Panc1 (cell line): ENCODE results near the gene POLE4.

Experiments
- POLR2AphosphoS5 ChIP-seq: IDR thresholded peaks from 2 replicates; pipeline ENCODE4 v1.6.1; 2012; ENCODE audit warnings: mild to moderate bottlenecking, low read depth, low read length, moderate library complexity
- TF ChIP-seq, protein P1 (sequence below): fragments of 450-650 bp; IDR thresholded peaks from 2 replicates; pipeline ENCODE4 v1.5.1; 2017; ENCODE audit warnings: mild to moderate bottlenecking

DNA sequence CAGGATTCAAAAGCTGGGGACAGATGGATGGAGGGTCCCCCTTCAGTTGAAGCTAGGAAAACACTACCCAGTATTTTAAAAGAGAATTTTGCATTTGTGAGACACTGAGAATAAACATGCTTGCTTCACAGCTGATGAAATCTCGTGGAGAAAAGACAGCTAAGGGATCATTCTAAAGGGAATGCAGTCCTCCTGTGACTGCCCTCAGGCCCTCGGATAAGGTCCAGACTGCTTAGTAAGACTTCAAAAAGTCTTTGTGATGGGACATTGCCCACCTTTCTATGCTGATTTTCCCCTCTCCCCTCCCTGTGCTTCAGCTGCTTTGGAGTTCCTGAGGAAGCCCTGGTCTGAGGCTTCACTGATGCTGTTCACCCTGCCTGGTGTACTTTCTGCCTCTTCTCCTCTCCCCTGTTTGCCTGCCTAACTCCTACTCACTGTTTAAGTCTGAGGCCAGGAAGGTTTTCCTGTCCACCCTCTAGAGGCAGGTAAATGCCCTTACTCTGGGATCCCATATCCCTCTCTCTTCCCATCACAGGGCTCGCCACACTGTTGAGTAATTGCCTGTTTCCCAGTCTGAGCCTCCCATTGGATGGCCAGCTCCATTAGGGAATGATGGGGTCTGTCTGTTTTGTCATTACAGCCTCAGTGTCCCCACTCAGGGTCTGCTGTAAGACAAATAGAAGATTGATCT is 26.6 kb downstream of the POLE4 start:
- TF ChIP-seq, protein P1, sequence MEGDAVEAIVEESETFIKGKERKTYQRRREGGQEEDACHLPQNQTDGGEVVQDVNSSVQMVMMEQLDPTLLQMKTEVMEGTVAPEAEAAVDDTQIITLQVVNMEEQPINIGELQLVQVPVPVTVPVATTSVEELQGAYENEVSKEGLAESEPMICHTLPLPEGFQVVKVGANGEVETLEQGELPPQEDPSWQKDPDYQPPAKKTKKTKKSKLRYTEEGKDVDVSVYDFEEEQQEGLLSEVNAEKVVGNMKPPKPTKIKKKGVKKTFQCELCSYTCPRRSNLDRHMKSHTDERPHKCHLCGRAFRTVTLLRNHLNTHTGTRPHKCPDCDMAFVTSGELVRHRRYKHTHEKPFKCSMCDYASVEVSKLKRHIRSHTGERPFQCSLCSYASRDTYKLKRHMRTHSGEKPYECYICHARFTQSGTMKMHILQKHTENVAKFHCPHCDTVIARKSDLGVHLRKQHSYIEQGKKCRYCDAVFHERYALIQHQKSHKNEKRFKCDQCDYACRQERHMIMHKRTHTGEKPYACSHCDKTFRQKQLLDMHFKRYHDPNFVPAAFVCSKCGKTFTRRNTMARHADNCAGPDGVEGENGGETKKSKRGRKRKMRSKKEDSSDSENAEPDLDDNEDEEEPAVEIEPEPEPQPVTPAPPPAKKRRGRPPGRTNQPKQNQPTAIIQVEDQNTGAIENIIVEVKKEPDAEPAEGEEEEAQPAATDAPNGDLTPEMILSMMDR: no peak
- TF ChIP-seq POLR2AphosphoS5: no peak
